Middle frontal gyrus (tissue), 1 donor: Measurements from ENCODE around the gene ITPRID1.
A peak's percentile ranks its signal among the peaks of the same experiment; 100 is the strongest.
"Not testable (repeated sequence)": the region's sequence is repeated elsewhere in the genome, so short reads cannot be mapped to it uniquely, and the experiment has no call there.

Experiments used
- DNase-seq: peaks from one replicate; pipeline ENCODE4 v3.0.0-alpha.2; 2015; ENCODE audit warnings: low spot score; ENCODE audit errors: extremely low spot score

The ITPRID1 gene

DNA sequence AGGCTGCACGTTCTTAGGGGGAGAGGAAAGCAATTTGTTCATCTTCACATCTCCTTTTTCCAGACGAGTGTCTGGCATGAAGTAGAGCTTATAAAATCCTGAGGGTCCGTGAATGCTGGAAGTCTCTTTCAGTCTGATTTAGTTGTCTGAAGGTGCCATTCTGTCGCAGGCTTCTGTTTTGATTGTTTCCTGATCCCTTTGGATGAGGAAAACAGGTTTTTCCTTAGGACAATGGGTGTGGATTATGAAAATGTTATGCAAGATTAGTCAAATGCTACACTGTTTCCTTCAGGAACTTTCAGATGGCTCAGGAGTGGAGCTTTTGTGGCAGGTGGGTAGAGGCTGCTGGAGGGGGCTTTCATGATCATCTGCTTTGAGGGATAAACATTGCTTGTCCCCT, at the start of gene ITPRID1:
ITPRID1 (plus strand) TSS at position 301 of the 400 bp plus-strand sequence. CDS start 38,935 bp downstream, outside the sequence.
- DNase-seq = no peak

DNA sequence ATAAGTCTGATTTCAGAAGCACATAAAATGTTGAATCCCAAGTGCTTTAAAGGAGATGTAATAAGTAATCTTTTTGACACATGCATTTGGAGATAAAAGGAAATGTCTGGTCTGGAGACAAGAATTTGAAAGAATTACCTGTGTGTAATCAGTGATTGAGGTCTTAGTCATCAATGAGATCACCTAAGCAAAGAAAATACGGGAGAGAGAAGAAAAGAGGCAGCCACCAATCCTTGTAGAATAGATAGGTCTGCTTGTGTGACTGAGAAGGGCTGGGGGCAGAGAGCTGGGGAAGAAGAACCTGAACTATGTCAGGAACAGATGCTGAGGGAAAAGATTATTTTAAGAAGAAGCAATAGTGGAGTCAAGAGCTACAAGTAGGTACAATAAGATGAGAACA, 49.3 kb upstream of the ITPRID1 start:
- no peak for DNase-seq

DNA sequence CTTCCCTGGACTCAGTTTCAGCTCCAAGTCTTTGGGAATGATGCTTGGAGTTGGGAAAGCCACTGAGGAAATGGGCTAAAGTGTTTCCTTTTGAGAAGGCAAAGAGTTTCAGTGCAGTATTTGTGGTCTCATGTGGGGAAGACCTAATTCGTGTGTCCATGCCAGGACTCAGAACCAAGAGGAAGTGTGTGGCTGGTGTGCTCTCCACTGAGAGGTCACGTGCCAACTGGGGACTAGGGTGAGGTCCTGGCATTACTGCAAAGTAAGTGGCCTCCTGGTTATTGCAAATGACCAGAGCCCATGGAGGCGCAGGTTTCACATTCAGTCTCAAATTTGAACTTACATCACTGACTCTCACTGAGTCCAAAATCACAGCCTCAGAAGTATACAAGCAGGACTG, 48.6 kb upstream of the ITPRID1 start:
- DNase-seq = no peak

DNA sequence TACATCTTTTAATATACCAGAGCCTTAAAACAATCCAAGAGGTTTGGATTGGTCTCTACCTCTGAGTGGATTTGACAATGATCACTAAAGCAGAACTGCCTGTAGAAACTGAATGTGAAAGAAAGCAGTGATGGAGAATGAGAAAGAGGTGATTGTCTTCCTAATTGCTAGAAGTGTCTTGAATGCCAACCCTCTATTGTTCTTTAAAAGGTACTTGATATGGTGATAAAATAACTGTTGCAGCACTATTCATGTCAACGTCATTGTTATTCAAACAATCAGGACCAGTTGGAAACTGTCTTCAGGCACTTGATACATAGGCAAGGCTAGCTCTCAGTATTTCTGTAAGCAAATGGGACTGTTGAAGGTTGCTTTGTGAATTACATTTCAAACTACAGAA, 47.9 kb upstream of the ITPRID1 start:
- no peak for DNase-seq

DNA sequence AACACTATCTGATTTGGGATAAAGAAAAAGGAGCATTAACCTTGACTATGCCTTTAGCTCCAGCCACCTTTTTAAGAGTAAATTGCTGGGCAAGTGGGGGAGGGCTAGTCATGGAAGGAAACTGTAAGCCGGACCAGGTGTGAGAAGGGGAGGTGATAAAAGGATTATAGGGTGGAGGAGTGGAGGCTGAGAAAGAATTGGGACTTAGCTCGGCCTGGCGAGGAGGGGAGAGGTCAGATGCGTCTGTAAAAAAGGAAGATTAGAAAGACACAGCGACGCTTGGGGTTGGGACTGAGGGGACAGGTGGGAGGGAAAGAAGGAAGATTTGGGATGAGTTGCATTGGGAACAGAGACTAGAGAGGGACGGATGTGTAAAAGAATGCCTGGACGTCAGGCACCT, 43.0 kb upstream of the ITPRID1 start:
- not testable (repeated sequence) for DNase-seq

DNA sequence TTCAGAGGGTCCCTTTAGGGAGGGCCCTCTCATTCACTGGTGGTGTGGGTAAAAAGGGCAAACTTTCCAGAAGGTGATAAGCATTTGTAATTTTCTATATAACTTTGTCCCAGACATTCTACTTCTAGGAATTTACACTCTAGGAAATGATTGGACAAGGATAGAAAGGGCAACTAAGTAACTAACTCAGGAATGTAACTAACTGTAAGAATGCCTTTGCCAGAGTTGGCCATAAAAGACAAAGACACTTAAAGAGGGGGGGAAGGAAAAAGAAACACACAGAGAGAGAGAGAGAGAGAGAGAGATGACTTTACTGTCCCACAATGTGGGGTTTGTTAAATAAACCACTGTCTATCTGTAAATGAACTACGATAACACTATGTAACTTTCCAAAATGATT, 38.5 kb upstream of the ITPRID1 start:
- DNase-seq = no peak

DNA sequence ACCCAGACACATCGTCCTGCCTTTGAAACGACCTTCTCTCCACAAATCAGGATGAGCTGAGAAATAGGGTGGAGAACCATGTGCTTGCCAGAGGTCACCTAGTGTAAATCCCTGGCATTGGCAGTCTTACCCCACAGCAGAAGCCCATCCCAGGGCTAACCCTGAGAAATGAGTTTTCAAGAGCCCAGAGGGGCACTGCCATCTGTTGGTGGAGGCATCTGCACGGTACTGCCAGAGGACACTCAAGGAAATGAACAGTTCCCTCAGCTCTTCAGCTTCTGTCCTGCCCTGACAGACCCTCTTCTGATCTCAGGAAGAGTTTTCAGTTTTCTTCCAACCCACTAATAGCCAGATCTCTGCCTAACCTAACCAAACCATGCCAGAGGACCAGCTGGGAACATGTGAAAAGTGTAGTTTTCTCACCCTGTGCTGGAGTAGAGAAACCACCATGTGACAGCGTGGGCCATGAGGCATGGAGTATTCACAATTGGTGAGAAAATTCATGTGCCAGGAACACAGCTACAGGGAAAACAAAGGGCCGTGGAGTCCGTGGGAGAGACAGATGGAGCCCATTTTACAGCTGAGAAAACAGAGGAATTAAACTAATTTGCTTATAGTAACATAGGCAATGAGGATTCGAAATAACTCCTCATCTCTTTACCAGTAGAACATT, 37.7 kb upstream of the ITPRID1 start:
- peak; percentile 24 for DNase-seq

DNA sequence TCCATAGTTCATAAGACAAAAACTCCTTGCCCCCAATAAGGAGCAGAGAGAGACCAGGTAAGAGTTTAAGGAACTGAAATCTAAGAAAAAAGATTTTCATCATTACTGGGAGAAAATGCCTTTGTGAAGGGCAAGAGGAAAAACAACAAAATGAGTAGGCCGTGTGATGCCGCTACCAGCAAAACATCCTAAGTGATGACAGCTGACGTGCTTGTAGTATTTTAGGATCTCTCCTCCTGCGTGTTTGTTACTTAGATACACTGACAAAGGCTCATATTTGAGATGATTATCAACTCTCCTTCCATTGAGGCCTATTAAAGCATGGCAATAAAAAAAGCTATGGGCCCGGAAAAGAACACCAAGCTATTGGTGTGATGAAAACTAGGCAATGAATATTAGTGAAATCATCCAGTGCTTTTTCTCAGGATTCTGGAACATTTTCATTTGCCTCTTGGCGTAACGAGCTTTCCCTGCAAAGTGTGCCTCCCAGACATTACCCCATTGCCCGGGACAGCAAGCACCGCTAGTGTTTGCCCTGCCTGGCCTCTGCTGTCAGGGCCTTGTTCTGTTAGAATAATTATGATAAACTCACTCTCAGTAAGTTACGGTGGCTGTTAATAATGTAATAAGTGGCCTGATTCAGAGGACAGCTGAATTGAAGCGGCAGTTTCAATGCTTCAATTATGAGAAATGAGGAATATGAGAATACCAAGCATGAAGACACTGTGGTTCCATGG, 36.8 kb upstream of the ITPRID1 start:
- no peak for DNase-seq

DNA sequence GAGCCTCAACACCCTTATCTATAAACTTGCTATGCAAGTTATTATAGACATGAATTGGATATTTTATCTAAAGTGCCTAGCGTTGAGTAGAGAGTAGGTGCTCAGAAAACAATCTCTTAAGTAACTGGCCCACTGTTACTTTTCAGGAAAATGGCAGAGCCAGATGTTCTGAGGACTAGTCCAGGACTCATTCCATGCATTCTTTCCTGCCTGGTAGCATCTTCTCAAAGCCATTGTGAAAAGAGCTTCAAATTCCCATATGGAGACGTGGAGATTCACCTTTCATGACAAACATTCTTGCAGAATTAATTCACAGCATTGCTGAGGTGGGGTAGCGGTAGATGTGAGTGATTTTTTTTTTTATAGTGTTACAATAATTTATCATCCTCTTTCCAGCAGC, 35.9 kb upstream of the ITPRID1 start:
- no peak for DNase-seq

DNA sequence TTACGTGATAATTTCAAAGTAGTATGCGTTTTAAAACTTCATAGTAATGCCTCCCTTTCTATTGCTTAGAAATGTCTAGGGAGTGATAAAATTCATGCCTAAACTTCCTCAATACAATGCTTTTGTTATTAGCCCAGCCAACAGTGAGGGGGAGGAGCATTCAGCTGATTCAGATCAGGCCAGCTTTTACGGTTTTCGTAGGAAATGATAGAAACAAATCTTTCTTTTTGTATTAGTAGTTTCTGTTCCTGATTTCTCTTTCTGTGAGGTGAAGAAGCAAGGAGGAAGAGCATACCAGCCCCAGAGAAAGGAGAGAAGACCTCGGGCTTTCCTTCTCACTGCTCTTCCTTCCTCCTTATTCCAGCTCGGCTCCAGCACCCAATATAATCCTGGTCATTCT, 35.2 kb upstream of the ITPRID1 start:
- no peak for DNase-seq

DNA sequence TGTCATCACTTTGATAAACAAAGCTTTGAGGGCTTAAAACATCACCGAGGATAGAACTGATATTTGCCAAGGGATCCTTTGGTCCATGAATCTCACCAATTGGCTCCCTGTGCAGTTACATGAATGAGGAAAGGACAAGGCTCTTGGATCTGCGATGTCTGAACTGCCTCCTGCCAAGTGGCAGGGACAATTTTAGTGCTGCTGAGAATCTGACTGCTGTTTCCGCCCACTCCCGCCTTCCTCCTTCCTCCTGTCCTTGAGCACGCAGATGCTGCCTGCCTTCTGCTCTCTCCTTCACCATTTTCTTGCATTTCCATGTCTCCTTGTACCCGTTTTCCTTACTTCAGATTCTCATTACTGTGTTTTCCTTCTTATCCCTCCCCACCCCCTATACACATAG, 26.8 kb upstream of the ITPRID1 start:
- peak; percentile 66 for DNase-seq

DNA sequence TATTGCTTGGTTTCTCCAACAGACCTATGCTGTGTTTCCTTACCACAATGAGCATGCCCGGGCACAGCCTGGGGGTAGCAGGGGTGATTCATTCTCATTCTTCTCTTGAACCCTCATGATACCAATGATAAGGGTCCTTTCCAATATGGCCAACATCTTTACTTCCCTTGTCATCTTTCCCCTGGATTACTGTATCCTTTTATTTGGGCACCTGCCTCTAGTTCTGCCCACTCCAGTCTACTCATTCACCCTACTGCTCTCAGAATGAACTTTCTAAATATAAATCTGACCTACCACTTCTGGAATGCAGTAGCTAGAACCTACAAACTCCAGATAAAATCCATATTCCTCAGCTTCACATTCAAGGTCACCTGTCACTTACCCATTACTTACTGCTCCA, 26.4 kb upstream of the ITPRID1 start:
- DNase-seq = no peak

DNA sequence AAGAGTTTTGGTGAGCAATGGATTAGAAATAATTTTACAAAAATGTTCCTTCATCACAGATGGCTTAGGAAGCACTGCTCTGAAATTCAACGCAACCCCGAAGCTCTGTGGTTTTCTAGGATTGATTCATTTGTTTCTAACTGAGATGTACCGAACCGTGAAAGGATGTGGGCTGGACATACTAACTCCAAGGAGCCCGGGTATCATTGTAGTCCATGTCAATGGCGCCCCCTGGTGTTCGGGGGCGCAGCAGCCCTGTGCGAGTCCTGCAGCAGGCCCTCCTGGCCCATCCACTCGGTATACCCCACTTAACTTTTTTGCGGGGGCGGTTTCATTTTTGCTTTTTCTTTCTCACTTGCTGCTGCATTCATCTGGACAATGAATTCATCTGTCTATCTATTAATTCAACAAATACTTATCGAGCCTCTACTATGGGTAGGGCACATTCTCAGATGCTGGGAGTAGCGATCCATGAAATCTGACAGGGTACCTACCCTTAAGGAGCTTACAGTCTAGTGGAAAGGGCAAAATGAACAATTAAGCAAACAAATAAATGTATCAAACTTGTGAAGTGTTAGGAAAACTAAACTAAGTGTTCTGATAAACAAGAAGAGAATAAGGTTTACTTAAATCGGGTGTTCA, 25.2 kb upstream of the ITPRID1 start:
- peak; percentile 23 for DNase-seq

DNA sequence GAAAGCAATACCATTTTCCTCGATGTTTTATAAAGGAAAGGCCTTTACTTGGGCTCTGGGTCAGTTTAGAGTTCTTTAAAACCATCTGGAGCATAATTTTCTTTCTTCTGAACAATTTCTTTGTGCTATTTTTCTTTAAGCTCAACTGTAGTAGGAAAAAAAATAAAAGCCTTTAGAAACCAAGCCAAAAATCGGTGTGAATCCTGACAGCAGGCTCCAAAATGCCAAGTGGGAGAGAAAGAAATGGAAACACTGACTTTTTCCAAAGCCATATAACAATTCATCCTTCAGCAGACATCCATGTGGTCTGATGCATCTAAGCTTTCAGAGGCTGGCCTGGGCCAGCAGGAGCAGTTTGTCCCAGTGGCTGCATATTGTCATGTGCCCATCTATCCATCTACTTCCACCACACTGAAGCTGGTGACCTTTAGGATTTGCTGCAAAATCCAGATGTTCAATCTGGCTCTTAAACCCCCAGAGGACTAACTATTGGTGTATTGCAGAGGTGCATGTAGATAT, 23.0 kb upstream of the ITPRID1 start:
- peak; percentile 25 for DNase-seq

DNA sequence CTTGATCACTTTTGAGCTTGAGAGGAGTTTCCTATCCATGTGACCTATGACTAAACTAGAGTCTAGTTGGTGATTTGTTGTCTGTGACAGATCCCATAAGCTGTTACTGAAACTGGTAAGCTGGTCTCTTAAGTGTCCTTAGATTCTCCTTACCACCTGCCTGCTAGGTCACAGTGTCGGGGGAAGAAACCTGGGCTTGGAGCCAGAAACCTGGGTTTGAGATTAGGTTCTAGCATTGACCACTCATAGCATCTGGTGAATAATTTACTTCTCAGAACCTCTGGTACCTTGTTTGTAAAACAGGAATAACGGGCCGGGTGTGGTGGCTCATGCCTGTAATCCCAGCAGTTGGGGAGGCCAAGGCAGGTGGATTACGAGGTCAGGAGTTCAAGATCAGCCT, 21.8 kb upstream of the ITPRID1 start:
- DNase-seq = no peak

DNA sequence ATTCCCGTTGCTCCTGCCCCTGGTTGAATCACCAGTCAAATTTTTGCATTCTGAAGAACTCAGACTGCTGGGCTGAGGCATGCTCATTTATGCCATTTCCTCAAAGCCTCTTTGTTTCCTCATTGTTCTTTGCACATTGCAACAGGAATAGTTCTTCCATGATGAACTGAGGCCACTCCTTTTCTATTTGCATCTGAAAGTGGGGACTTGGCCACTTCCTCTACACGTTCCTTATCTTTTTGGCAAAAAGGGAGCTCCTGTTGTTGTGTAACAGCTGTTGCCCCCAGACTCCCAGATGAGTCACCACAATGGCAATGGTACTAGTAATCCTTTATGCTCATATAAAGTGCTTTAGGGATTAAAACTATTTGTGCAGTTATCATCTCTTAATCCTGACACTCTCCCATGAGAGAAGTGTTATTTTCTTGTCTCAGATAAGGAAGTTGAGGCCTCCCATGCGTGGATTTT, 20.1 kb upstream of the ITPRID1 start:
- no peak for DNase-seq

DNA sequence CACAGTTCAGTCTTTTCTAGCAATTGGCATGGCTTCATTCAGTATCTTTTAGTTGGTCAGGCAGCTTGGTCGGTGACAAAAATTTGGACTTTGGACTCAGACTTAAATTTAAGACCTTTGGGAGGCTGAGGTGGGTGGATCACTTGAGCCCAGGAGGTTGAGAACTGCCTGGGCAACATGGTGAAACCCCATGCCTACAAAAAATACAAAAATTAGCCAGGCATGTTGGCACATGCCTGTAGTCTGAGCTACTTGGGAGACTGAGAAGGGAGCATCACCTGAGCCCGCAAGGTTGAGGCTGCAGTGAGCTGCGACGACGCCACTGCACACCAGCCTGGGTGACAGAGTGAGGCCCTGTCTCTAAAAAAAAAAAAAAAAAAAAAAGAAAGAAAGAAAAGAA, 19.5 kb upstream of the ITPRID1 start:
- DNase-seq = no peak

DNA sequence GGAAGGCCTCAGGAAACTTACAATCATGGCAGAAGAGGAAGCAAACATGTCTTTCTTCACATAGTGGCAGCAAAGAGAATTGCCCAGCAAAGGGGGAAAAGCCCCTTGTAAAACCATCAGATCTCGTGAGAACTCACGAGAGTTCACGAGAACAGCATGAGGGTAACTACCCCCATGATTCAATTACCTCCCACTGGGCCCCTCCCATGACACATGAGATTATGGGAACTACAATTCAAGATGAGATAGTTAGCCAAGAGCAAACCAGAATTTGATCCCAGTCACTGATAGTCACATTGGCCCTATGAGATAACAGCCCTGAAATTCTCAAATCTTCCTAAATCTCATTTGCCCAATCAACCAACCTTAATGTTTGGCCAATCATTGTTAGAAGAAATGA, 18.2 kb upstream of the ITPRID1 start:
- no peak for DNase-seq

DNA sequence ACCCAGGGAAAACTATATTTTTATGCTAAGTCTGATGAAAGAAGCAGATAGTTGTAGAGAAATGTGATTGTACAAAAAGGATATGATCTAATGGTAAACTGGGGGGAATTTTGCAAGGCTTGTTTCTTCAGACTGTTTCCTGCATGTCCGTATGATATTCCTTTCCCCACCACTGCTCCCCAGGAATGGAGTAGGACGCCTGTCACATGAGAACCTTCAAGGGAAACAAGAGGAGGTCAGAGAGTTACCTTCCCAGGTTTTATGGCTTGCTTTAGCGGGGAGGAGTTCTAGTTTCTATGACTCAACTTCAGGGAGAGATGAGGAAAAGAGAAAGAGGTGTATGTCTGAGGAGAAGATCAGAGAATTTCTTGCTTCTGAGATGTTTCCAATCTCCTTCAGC, 16.4 kb upstream of the ITPRID1 start:
- DNase-seq = no peak

DNA sequence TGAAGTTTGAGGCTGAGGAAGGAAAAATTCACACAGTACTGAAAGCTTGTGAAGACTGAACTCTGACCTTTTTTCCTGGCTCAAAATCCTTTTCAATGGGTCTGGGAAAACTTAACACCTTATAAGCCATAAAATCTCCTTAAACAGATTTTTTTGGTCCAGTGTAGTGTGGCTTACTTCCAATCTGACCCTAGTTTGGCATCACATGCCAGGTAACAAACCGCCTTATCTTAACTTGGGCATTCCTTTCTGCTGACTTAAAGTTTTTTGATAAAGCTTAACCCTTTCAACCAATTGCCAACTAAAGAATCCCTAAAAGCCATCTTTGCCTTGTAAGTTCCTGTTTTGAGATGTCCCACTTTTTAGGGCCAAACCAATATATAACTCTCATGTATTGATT, 13.2 kb upstream of the ITPRID1 start:
- no peak for DNase-seq

DNA sequence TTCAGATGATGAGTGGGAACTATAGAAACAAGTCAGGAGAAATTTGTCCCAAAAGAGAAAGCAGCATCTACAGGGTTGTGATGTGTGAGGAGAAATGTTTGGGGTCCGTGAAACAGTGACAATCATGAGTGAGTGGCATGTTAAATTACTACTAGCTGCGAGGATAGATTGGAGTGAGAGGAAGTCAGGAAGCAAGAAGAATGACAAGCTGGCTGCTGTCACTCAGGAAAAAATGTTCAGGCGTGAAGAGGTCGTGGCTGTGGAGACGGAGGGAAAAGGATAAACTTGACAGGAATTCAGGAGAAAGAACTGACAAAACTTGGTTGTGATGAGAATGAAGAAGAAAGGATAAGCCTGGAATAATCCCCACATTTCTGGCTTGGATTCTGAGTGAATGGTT, 5.1 kb upstream of the ITPRID1 start:
- DNase-seq = no peak

DNA sequence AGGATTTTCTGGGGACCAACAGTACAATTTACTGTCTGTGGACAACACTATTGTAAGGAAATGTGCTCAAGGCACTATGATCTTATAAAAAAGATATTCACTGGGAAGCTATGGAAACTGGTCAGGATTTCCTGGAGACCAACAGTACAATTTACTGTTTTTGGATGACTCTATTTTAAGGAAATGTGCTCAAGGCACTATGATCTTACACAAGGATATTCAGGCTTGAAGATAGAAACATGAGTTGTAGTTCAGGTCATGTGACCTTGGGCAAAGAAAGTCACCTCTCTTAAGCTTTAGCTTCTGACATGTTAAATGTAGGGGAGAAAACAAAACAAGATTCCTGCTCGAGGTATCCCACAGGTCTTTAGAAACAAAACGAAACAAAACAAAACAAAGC, 1.7 kb upstream of the ITPRID1 start:
- no peak for DNase-seq
